K562 (cell line): ENCODE data around the gene SIGLEC5. TPM values are rescaled to one million over a fixed set of nuclear protein-coding genes. Genes with fewer than 3 reads are reported as not detected.

ENCODE experiments used
- CEBPB ChIP-seq: fragments of 450-650 bp; IDR thresholded peaks from 2 replicates; pipeline ENCODE4 v1.6.1; 2016; ENCODE audit warnings: missing genetic modification characterization, missing compliant biosample characterization
- CTBP1 ChIP-seq: fragments of 450-650 bp; IDR thresholded peaks from 2 replicates; pipeline ENCODE4 v1.6.1; 2016; ENCODE audit warnings: borderline replicate concordance
- DMBX1 ChIP-seq: fragments of 250-450 bp; sonication (Bioruptor Pico); IDR thresholded peaks from 2 replicates; pipeline ENCODE4 v1.8.0; 2022; ENCODE audit warnings: inconsistent platforms, mild to moderate bottlenecking, moderate library complexity, borderline replicate concordance
- HDAC1 ChIP-seq, 2 experiments: fragments of 450-650 bp; IDR thresholded peaks; 2 replicates each; pipeline ENCODE4 v1.6.1; 2016 to 2017; ENCODE audit warnings: inconsistent platforms in 1 of 2, mild to moderate bottlenecking in 1 of 2, moderate library complexity in 1 of 2
- JUND ChIP-seq, 2 experiments: IDR thresholded peaks; 2 replicates in 1 of 2; 3 replicates in 1 of 2; pipeline ENCODE4 v1.6.1; 2011; ENCODE audit warnings: borderline replicate concordance in 2 of 2, low read depth in 2 of 2, low read length in 2 of 2, improper control_type of control experiment in 1 of 2, missing biosample characterization in 1 of 2, missing genetic modification characterization in 1 of 2, missing genetic modification reagents in 1 of 2
- KAT2B ChIP-seq: IDR thresholded peaks from one replicate; pipeline ENCODE4 v1.6.1; 2012; ENCODE audit warnings: low read depth, mild to moderate bottlenecking, control low read depth, inconsistent platforms, low read length, moderate library complexity
- KDM4B ChIP-seq, 2 experiments: fragments of 450-650 bp in 1 of 2; sonication (generic) in 1 of 2; IDR thresholded peaks; 2 replicates each; pipeline ENCODE4 v1.6.1; 2016 to 2017; ENCODE audit warnings: borderline replicate concordance in 2 of 2, antibody characterized with exemption in 1 of 2, low read depth in 1 of 2, mild to moderate bottlenecking in 1 of 2
- MTA3 ChIP-seq: fragments of 450-650 bp; formaldehyde crosslinking; IDR thresholded peaks from 2 replicates; pipeline ENCODE4 v1.6.1; 2017; ENCODE audit warnings: mild to moderate bottlenecking, borderline replicate concordance
- PHB ChIP-seq: fragments of 250-450 bp; sonication (Bioruptor Pico); IDR thresholded peaks from 2 replicates; pipeline ENCODE4 v1.5.0; 2021
- PHB2 ChIP-seq: fragments of 450-650 bp; IDR thresholded peaks from 2 replicates; pipeline ENCODE4 v1.6.1; 2017; ENCODE audit warnings: low read depth
- PHTF2 ChIP-seq: fragments of 250-450 bp; sonication (Bioruptor Pico); IDR thresholded peaks from 2 replicates; pipeline ENCODE4 v1.5.0; 2021; ENCODE audit warnings: mild to moderate bottlenecking
- POLR2AphosphoS5 ChIP-seq: IDR thresholded peaks from 2 replicates; pipeline ENCODE4 v1.6.1; 2011; ENCODE audit warnings: mild to moderate bottlenecking, low read depth, low read length, moderate library complexity; ENCODE audit not compliant: control insufficient read depth, insufficient read depth
- RBM15 ChIP-seq: fragments of 200-400 bp; formaldehyde crosslinking; IDR thresholded peaks from 2 replicates; pipeline ENCODE4 v1.6.1; 2018; ENCODE audit warnings: mild to moderate bottlenecking, low read length, moderate library complexity; ENCODE audit not compliant: insufficient read depth
- SAFB2 ChIP-seq: fragments of 200-400 bp; formaldehyde crosslinking; IDR thresholded peaks from 2 replicates; pipeline ENCODE4 v1.6.1; 2018; ENCODE audit warnings: borderline replicate concordance, low read length, low read depth, moderate library complexity; ENCODE audit not compliant: severe bottlenecking
- SMAD2 ChIP-seq: fragments of 150-350 bp; IDR thresholded peaks from 2 replicates; pipeline ENCODE4 v1.6.1; 2014; ENCODE audit warnings: low read depth, mild to moderate bottlenecking, low read length
- SOX6 ChIP-seq: fragments of 450-650 bp; IDR thresholded peaks from 2 replicates; pipeline ENCODE4 v1.6.1; 2014; ENCODE audit warnings: mild to moderate bottlenecking
- SREBF2 ChIP-seq: sonication (generic); formaldehyde crosslinking; IDR thresholded peaks from 2 replicates; pipeline ENCODE4 v1.4.0; 2020; ENCODE audit warnings: mild to moderate bottlenecking, missing genetic modification reagents
- TFAM ChIP-seq: fragments of 250-450 bp; sonication (Bioruptor Pico); conservative IDR thresholded peaks from 2 replicates; pipeline ENCODE4 v1.5.0; 2021; ENCODE audit warnings: mild to moderate bottlenecking, moderate library complexity
- TFAP4 ChIP-seq: sonication (generic); formaldehyde crosslinking; IDR thresholded peaks from 2 replicates; pipeline ENCODE4 v1.8.0; 2022; ENCODE audit warnings: missing genetic modification reagents, mild to moderate bottlenecking, moderate library complexity, borderline replicate concordance
- ZSCAN32 ChIP-seq: fragments of 450-650 bp; formaldehyde crosslinking; IDR thresholded peaks from 2 replicates; pipeline ENCODE4 v1.4.0; 2020; ENCODE audit warnings: mild to moderate bottlenecking, moderate library complexity
- polyA plus RNA-seq, 8 experiments: library from polyadenylated mRNA; depleted of rRNA in 4 of 8; stranded (reverse) in 5 of 8; unstranded in 3 of 8; fragments of >200 nt; fragmentation: Nextera tagmentation in 2 of 8; fragmentation: Illumina TruSeq in 1 of 8; extraction: Ambion mirVana in 2 of 8; extraction: Trizol in 1 of 8; gene quantifications; 2 replicates each; pipeline versions ENCODE4 v1.2.1 to v1.2.3, GENCODE V29; 2011 to 2014; ENCODE audit warnings: inconsistent platforms in 1 of 8, missing spikeins in 1 of 8
- total RNA-seq, 7 experiments: library from RNA; depleted of rRNA in 6 of 7; stranded (reverse); fragments of >200 nt in 6 of 7; fragmentation: Illumina TruSeq in 2 of 7; extraction: Trizol in 2 of 7; gene quantifications; 2 replicates each; pipeline versions ENCODE4 v1.2.1 to v1.2.3, GENCODE V29; 2011 to 2021; ENCODE audit warnings: low replicate concordance in 1 of 7
- TF ChIP-seq, protein P1 (sequence below): fragments of 250-450 bp; sonication (Bioruptor Pico); IDR thresholded peaks from 2 replicates; pipeline ENCODE4 v1.4.0; 2020
- TF ChIP-seq, protein P2 (sequence below): fragments of 250-450 bp; sonication (Bioruptor Pico); IDR thresholded peaks from 2 replicates; pipeline ENCODE4 v1.8.0; 2022; ENCODE audit warnings: inconsistent platforms, mild to moderate bottlenecking, moderate library complexity, borderline replicate concordance

Gene SIGLEC5
- total and polyA plus RNA-seq, 9 of the 15 experiments (the other 6 are each of a cell fraction or from before 2014, with no cell fraction given) = 0.14 TPM; not detected in 8

- TF ChIP-seq, protein P1, sequence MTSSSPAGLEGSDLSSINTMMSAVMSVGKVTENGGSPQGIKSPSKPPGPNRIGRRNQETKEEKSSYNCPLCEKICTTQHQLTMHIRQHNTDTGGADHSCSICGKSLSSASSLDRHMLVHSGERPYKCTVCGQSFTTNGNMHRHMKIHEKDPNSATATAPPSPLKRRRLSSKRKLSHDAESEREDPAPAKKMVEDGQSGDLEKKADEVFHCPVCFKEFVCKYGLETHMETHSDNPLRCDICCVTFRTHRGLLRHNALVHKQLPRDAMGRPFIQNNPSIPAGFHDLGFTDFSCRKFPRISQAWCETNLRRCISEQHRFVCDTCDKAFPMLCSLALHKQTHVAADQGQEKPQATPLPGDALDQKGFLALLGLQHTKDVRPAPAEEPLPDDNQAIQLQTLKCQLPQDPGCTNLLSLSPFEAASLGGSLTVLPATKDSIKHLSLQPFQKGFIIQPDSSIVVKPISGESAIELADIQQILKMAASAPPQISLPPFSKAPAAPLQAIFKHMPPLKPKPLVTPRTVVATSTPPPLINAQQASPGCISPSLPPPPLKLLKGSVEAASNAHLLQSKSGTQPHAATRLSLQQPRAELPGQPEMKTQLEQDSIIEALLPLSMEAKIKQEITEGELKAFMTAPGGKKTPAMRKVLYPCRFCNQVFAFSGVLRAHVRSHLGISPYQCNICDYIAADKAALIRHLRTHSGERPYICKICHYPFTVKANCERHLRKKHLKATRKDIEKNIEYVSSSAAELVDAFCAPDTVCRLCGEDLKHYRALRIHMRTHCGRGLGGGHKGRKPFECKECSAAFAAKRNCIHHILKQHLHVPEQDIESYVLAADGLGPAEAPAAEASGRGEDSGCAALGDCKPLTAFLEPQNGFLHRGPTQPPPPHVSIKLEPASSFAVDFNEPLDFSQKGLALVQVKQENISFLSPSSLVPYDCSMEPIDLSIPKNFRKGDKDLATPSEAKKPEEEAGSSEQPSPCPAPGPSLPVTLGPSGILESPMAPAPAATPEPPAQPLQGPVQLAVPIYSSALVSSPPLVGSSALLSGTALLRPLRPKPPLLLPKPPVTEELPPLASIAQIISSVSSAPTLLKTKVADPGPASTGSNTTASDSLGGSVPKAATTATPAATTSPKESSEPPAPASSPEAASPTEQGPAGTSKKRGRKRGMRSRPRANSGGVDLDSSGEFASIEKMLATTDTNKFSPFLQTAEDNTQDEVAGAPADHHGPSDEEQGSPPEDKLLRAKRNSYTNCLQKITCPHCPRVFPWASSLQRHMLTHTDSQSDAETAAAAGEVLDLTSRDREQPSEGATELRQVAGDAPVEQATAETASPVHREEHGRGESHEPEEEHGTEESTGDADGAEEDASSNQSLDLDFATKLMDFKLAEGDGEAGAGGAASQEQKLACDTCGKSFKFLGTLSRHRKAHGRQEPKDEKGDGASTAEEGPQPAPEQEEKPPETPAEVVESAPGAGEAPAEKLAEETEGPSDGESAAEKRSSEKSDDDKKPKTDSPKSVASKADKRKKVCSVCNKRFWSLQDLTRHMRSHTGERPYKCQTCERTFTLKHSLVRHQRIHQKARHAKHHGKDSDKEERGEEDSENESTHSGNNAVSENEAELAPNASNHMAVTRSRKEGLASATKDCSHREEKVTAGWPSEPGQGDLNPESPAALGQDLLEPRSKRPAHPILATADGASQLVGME (CRISPR knock-in tag) = no peak
- TF ChIP-seq SMAD2 (no peak), SAFB2 (no peak), TFAM (no peak), HDAC1 (IDR thresholded peaks at IDR 0.05) (no peak; a peak in 1 of 4 replicates), ZSCAN32 (CRISPR knock-in tag) (no peak), CEBPB (tag) (peak; percentile 80), POLR2AphosphoS5 (peak; percentile 39; the same call in 1 of the 2 replicates), CTBP1 (peak; percentile 71), MTA3 (no peak), PHB2 (no peak), RBM15 (no peak), SOX6 (peak; percentile 57), DMBX1 (CRISPR knock-in tag) (no peak), KAT2B (no peak), JUND (IDR thresholded peaks at IDR 0.05; ENCODE audit: borderline replicate concordance, low read depth, low read length) (no peak; the same call in 1 of the 2 replicates), JUND (tag; IDR thresholded peaks at IDR 0.05; ENCODE audit: borderline replicate concordance, low read depth, low read length) (no peak; the same call in 2 of the 3 replicates), PHB (CRISPR knock-in tag) (no peak), SREBF2 (no peak), TFAP4 (CRISPR knock-in tag) (no peak), PHTF2 (CRISPR knock-in tag) (no peak), KDM4B (IDR thresholded peaks at IDR 0.05; ENCODE audit: borderline replicate concordance in 2 of 2, low read depth in 1 of 2) (no peak)
- TF ChIP-seq, protein P2, sequence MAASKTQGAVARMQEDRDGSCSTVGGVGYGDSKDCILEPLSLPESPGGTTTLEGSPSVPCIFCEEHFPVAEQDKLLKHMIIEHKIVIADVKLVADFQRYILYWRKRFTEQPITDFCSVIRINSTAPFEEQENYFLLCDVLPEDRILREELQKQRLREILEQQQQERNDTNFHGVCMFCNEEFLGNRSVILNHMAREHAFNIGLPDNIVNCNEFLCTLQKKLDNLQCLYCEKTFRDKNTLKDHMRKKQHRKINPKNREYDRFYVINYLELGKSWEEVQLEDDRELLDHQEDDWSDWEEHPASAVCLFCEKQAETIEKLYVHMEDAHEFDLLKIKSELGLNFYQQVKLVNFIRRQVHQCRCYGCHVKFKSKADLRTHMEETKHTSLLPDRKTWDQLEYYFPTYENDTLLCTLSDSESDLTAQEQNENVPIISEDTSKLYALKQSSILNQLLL (CRISPR knock-in tag) = no peak
Observed at GRCh38 chr19:51572410-51572809, 57.8 kb downstream of the SIGLEC5 start (continued).
